ENCODE data around the gene INHA.

DNA sequence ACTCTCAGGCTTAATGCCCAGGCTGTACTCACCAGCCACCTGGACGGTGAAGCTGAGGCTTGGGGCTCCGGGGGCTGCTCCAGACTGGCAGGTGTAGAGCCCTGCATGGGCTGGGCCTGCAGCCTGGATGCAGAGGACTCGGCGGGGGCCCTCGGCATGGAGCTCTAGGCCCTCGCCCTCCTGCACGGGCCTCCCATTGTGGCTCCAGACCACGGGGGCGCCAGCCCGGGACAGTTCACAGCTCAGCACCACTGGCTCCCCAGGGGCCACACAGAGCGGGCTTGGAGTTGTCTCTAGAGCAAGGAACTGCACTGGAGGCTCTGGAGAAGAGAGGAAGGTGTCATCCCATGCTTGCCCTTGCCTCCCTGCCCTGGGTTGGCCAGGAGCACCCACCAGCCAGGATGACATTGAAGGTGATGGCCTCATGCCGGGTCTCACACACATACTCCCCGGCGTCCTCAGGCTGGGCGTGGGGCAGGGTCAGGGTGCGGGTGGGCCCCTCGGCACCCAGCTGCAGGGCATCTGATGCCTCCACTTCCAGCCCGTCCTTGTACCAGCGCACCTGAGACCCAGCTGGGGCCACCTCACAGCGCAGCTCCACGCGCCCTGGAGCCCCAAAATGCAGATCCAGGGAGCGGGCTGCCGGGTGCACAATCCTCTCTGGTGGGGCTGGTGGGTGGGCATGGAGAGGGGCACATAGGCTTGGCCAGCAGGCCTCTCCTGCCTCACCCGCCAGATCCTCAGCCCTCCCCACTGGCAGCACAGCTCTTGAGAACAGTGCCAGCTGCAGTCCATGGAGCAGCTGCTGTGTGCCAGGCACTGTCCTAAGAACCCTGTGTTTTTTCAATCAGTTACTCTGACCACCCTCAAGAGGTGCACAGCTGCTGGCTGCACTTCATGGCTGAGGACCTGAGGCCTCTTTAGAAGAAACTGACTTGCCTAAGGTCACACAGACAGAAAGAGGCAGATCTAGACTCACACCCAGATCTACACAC is 14.0 kb upstream of the INHA start:
- no peak for TF ChIP-seq CTCF (IDR thresholded peaks at IDR 0.05 in 2 of 3, conservative IDR thresholded peaks at IDR 0.05 in 1 of 3; ENCODE audit: borderline replicate concordance in 1 of 3, insufficient read depth in 1 of 3, low read depth in 2 of 3, low read length in 2 of 3)
- TF ChIP-seq EZH2 (IDR thresholded peaks at IDR 0.05): no peak
- no peak for TF ChIP-seq SIN3A (IDR thresholded peaks at IDR 0.05; ENCODE audit: low read depth)
- no peak for TF ChIP-seq FOSL1 (IDR thresholded peaks at IDR 0.05; ENCODE audit: low read depth)
- TF ChIP-seq POLR2A (IDR thresholded peaks at IDR 0.05; ENCODE audit: borderline replicate concordance, extremely low read depth, insufficient read depth, insufficient read length): no peak
- TF ChIP-seq MAX (IDR thresholded peaks at IDR 0.05): no peak
- TF ChIP-seq REST (IDR thresholded peaks at IDR 0.05; ENCODE audit: low read depth): no peak
- no peak for TF ChIP-seq EGR1 (IDR thresholded peaks at IDR 0.05; ENCODE audit: low read depth)

Measured in HCT116 (cell line).